A549 (cell line): ENCODE results near the gene HOXD12.

Experiments
- POLR2A ChIP-seq: IDR thresholded peaks from 2 replicates; pipeline ENCODE4 v1.6.1; 2012; ENCODE audit warnings: mild to moderate bottlenecking, low read length
- TF ChIP-seq, protein P1 (sequence below): fragments of >200 bp; sonication (Bioruptor Twin); formaldehyde crosslinking; IDR thresholded peaks from 3 replicates; pipeline ENCODE4 v1.5.1; 2016

DNA sequence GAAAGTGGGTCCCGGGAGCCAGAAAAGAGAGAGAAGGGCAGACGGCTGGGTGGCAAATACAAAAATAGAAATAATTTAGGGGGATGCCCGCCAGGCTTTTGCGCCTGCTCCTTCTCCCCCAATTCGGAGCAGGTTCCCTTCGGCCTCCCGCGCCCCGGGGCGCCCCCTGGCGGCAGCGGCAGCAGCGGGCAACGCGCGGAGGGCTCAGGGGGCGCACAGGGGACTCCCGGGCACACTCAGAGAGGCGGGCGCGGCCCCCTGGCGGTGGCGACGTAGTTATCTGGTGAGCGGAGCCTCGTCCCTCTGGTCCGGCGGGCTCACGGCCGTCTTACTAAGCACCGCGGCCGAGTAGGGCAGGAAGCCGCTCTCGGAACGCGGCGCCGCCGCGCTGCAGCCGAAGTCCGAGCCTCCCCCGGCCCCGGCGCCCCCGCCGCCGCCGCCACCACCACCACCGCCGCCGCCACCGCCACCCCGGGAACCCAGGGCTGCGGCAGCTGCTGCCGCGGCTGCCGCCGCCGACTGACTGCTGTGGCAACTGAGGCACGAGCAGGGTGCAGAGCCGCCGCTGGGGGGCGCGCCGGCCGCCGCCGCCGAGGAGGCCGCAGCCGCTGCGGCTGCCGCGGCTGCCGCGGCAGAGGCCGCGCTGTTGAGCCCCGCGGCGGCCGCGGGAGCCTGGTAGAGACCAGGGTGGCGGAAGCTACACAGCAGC, 19.6 kb upstream of the HOXD12 start:
- TF ChIP-seq, protein P1, sequence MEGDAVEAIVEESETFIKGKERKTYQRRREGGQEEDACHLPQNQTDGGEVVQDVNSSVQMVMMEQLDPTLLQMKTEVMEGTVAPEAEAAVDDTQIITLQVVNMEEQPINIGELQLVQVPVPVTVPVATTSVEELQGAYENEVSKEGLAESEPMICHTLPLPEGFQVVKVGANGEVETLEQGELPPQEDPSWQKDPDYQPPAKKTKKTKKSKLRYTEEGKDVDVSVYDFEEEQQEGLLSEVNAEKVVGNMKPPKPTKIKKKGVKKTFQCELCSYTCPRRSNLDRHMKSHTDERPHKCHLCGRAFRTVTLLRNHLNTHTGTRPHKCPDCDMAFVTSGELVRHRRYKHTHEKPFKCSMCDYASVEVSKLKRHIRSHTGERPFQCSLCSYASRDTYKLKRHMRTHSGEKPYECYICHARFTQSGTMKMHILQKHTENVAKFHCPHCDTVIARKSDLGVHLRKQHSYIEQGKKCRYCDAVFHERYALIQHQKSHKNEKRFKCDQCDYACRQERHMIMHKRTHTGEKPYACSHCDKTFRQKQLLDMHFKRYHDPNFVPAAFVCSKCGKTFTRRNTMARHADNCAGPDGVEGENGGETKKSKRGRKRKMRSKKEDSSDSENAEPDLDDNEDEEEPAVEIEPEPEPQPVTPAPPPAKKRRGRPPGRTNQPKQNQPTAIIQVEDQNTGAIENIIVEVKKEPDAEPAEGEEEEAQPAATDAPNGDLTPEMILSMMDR = peak; percentile 93
- TF ChIP-seq POLR2A = no peak
